PFSK-1 (cell line): ENCODE results near the gene SPTBN1.

Experiments
- FOXP2 ChIP-seq: optimal IDR thresholded peaks from 2 replicates; pipeline ENCODE3; 2011; ENCODE audit warnings: borderline replicate concordance, control low read depth, inconsistent platforms; ENCODE audit not compliant: insufficient read depth; ENCODE audit errors: extremely low read length, extremely low read depth
- POLR2AphosphoS5 ChIP-seq: IDR thresholded peaks from 2 replicates; pipeline ENCODE4 v1.6.1; 2012; ENCODE audit warnings: low read depth, mild to moderate bottlenecking, control low read depth, low read length, moderate library complexity
- SIN3A ChIP-seq: IDR thresholded peaks from 2 replicates; pipeline ENCODE4 v1.6.1; 2012; ENCODE audit warnings: mild to moderate bottlenecking, low read length, moderate library complexity, borderline replicate concordance; ENCODE audit not compliant: insufficient read depth
- TAF1 ChIP-seq: IDR thresholded peaks from 2 replicates; pipeline ENCODE4 v1.6.1; 2012; ENCODE audit warnings: low read length, control low read depth, borderline replicate concordance; ENCODE audit not compliant: insufficient read depth
- TF ChIP-seq, protein P1 (sequence below), 2 experiments: IDR thresholded peaks; 2 replicates each; pipeline versions ENCODE4 v1.6.1 to v1.8.0; 2011 to 2012; ENCODE audit warnings: low read depth in 2 of 2, low read length in 2 of 2, control low read depth in 1 of 2, inconsistent platforms in 1 of 2, mild to moderate bottlenecking in 1 of 2, moderate library complexity in 1 of 2; ENCODE audit not compliant: insufficient read depth in 1 of 2

SPTBN1 gene

DNA sequence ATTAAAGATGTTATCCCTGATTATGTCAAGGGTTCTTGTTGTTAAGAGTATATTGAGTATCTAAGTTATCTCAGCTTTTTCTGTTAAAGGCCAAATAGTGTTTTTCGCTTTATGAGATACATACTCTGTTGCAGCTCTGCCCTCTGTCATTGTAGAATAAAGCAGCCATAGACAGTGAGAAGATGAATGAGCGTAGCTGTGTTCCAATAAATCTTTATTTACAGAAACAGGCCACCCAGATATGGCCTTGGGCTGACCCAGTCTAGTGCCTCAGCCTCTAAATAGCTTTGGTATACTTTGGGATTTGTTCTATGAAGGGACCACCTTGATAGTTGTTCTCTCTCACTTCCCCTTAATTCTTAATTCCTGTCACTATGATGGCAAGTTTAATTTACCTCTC, 194.5 kb downstream of the SPTBN1 start:
- no peak for TF ChIP-seq SIN3A
- TF ChIP-seq, protein P1, sequence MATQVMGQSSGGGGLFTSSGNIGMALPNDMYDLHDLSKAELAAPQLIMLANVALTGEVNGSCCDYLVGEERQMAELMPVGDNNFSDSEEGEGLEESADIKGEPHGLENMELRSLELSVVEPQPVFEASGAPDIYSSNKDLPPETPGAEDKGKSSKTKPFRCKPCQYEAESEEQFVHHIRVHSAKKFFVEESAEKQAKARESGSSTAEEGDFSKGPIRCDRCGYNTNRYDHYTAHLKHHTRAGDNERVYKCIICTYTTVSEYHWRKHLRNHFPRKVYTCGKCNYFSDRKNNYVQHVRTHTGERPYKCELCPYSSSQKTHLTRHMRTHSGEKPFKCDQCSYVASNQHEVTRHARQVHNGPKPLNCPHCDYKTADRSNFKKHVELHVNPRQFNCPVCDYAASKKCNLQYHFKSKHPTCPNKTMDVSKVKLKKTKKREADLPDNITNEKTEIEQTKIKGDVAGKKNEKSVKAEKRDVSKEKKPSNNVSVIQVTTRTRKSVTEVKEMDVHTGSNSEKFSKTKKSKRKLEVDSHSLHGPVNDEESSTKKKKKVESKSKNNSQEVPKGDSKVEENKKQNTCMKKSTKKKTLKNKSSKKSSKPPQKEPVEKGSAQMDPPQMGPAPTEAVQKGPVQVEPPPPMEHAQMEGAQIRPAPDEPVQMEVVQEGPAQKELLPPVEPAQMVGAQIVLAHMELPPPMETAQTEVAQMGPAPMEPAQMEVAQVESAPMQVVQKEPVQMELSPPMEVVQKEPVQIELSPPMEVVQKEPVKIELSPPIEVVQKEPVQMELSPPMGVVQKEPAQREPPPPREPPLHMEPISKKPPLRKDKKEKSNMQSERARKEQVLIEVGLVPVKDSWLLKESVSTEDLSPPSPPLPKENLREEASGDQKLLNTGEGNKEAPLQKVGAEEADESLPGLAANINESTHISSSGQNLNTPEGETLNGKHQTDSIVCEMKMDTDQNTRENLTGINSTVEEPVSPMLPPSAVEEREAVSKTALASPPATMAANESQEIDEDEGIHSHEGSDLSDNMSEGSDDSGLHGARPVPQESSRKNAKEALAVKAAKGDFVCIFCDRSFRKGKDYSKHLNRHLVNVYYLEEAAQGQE (IDR thresholded peaks at IDR 0.05; ENCODE audit: insufficient read depth in 1 of 2, low read depth in 2 of 2, low read length in 2 of 2) = no peak
- no peak for TF ChIP-seq FOXP2

DNA sequence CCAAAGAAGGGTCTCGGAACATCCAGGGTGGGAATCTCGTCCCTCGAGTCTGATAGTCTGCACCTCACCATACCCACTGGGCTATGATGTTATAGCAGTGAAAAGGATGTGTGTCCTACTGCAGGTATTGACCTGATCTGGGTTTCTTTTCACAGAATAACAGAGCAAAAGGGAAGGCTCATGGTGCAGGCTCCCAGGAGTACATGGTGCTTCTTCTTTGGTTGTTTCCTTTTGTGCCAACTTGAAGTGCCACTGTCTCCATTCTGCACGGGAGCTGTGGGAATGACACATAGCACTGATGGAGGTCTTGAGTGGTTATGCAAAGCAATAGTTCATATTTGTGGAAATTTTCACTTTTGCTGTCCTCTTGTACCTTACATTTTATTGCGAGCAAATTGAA, 195.2 kb downstream of the SPTBN1 start:
- TF ChIP-seq TAF1 = no peak
- no peak for TF ChIP-seq SIN3A
- TF ChIP-seq FOXP2 = no peak
- TF ChIP-seq POLR2AphosphoS5 = no peak
- TF ChIP-seq, protein P1 (IDR thresholded peaks at IDR 0.05; ENCODE audit: insufficient read depth in 1 of 2, low read depth in 2 of 2, low read length in 2 of 2) = no peak

DNA sequence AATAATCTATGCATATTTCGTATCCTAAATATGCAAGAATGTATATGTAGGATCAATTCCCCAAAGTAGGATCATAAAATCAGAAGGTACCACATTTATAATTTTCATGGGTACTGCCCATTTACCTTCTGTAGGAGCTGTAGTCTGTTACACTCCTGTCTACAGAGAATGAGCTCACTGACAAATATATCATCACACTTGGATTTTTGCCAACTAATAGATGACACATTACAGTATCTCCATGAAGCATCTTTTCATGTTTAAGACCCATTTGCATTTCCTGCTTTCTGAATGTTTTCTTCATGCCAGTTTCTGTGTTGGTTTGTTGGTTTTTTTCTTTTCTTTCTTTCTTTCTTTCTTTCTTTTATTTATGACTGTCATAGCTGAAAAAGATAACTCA, 196.4 kb downstream of the SPTBN1 start:
- no peak for TF ChIP-seq TAF1
- TF ChIP-seq POLR2AphosphoS5 = no peak
- no peak for TF ChIP-seq SIN3A
- TF ChIP-seq FOXP2 = no peak
- TF ChIP-seq, protein P1 (IDR thresholded peaks at IDR 0.05; ENCODE audit: insufficient read depth in 1 of 2, low read depth in 2 of 2, low read length in 2 of 2) = no peak

DNA sequence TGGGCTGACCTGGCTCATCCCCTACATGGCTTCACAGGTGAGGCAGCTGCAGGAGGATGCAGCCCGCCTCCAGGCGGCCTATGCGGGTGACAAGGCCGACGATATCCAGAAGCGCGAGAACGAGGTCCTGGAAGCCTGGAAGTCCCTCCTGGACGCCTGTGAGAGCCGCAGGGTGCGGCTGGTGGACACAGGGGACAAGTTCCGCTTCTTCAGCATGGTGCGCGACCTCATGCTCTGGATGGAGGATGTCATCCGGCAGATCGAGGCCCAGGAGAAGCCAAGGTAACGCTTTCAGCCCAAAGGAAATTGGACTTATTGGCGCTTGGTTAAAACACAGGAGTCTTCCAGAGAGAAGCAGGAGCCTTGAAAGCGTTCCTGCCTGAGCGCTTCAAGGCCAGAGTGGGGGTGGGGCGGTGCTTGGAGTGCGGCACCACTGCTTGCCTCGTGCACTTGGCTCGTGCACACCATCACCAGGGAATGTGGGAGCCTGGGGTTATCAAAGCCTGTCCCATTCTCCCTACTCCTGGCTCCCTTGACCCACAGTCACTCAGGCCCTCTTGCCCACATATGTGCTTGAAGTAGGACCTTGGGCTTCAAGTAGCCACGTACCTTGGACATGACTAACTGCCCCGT, 197.6 kb downstream of the SPTBN1 start:
- TF ChIP-seq SIN3A (no peak), POLR2AphosphoS5 (no peak), FOXP2 (no peak), TAF1 (no peak)
- TF ChIP-seq, protein P1 (IDR thresholded peaks at IDR 0.05; ENCODE audit: insufficient read depth in 1 of 2, low read depth in 2 of 2, low read length in 2 of 2) = no peak
